ENCODE data around the gene UNC13C. TPM values are rescaled to one million over a fixed set of nuclear protein-coding genes. Genes with fewer than 3 reads are reported as not detected.

Gene UNC13C
- total RNA-seq, 1 donor from 2014 or later, result 18.8 TPM

DNA sequence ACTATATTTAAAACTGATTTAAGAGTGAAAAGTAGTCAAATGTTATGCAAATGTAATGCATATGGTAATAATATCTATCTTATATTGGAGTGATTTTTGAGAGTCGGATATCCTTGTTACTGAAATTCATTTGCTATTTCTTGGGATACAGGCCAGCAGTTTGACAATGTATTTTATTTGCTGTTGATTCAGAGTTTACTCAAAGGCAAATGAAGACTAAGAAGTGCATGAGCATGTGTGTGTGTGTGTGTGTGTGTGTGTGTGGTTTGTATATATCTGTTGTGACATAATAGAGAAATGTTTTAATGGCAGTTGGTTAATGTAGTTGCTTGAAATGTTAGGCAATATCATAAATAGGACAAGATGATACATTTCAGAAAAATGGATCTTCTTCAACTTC, 39.0 kb downstream of the UNC13C start:
- DNase-seq (ENCODE audit: low spot score in 2 of 2), result no peak
- FAIRE-seq, result no peak

- DNase-seq (ENCODE audit: low spot score in 2 of 2) (no peak), FAIRE-seq (no peak)
Measured at GRCh38 chr15:54017959-54018358, 39.7 kb downstream of the UNC13C start.

DNA sequence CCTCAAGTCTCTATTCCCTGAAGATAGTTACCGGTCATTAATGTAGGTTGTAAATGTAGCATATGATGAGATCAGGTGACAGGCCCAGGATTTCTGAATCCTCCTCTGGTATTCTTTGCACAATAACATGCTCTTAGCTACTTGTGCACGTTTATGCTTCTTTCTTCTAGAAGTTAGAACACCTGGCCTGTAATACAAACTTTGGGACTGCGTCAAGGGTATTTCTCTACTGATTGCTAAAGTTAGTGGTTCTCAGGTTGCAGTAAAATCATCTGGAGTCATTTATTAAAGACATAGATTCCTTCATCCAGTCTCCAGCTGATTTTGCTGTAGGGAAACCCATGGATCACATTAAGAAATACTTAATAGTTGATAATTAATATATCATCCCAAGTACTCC, 48.0 kb downstream of the UNC13C start:
- FAIRE-seq (no peak), DNase-seq (ENCODE audit: low spot score in 2 of 2) (no peak)

- DNase-seq (ENCODE audit: low spot score in 2 of 2) (no peak), FAIRE-seq (no peak)
Measured at GRCh38 chr15:54026891-54027290, 48.6 kb downstream of the UNC13C start.

DNA sequence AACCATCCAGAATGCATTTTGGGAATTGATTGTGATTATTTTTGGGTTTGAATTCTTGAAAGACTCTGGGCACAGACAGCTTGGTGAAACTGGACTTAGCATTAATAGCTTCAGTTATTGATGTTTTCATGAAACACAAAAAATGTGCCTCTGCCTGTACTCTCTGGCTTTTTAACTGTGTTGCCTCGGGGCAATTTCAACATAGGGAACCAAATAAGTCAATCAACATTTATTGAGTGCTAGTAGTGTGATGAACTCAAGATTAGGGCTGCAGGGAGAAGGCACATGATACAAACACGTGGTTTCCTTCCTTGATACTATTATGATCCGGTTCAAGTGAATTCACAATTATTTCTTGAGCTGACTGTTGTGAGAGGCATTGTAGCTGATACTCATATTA, 50.8 kb downstream of the UNC13C start:
- FAIRE-seq, result no peak
- no peak for DNase-seq (ENCODE audit: low spot score in 2 of 2)

DNA sequence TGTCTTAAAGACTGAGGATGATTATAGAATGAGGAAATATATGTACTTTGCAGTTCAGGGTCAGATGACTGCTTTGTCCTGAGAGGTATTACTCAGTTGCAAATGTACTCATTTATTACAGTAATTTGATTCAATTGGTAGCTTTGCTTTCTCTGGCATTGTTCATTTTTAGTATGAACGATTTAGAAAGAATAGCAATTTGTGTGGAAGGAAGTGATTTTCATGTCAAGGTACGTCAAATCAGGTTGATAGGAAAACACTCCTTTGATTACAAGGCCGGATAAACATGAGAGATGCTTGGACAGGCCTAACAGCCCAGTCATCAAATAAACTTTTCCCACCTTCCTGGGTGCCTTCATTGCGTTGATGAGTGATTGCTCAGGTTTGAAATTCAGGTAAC, 53.8 kb downstream of the UNC13C start:
- DNase-seq (ENCODE audit: low spot score in 2 of 2), result no peak
- no peak for FAIRE-seq

GRCh38 chr15:54033356-54033860, 55.2 kb downstream of the UNC13C start:
- DNase-seq (ENCODE audit: low spot score in 2 of 2) (no peak), FAIRE-seq (no peak)

DNA sequence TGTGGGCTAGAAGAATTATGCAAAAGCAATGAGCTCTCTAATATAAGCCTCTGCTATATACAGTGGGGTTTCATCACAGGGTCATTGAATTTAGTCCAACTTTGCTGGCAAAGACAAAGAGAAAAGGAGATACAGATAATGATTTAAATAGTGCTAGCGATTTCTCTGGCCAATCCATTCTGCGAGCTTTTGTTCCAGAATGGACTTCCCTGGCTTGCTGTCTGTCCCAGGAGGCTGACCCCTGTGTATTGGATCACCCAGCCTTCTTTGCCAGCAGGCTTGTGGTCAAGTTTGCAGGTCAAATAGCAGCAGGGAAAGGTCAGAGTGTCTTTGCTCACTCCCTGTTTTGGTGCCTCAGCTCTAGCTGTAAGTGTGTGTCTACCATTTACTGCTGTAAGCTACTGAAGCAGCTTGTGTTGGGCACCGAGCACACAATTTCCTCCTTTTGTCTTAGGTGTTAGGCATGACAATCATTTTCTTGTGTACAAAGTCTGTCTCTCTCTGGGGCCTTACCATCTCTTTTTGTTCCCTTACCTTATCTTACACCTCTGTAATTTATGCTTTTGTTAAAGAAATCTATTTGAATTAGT, 55.7 kb downstream of the UNC13C start:
- no peak for DNase-seq (ENCODE audit: low spot score in 2 of 2)

GRCh38 chr15:54035616-54036015, 57.4 kb downstream of the UNC13C start:
- DNase-seq (ENCODE audit: low spot score in 2 of 2) (no peak), FAIRE-seq (no peak)

More for the DNA sequence above, 55.7 kb downstream of the UNC13C start:
- no peak for FAIRE-seq

DNA sequence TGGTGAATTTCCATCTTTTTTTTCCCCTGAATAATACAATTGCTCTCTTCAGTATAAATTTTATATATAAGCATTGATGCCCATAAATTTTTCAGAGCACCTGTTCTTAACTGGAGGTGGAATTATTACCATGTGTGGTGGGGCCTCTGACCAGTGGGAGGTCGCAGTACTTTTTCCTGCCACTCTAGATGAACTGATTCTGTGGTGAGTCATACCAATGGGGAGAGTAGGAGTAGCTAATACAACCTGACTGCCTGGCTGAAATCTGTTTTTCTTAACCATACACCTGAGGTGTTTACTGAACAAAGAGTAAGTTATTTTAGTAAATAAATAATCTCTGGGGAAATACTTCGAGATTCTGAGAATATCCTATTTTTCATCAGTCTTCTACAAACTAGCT, 67.2 kb downstream of the UNC13C start:
- FAIRE-seq, result no peak
- no peak for DNase-seq (ENCODE audit: low spot score in 2 of 2)

DNA sequence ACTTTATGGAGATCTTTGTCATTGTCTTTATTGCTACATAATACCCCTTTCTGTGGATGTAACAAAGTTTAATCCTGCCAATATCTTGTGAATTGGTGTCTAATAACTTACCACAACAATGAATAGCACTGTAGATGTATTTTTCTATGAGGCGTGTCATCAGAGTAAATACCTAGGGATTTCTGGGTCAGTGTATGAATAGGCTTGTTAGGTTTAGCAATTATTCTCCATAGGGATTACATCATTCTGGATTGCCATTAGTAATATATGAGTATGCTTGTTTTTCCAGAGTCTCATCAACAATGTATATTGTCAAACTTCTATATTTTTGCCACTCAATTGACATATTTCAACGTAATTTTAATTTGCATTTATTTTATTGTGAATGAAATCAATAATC, 67.9 kb downstream of the UNC13C start:
- FAIRE-seq (no peak), DNase-seq (ENCODE audit: low spot score in 2 of 2) (no peak)

GRCh38 chr15:54064365-54064764, 86.1 kb downstream of the UNC13C start:
- no peak for FAIRE-seq
- DNase-seq (ENCODE audit: low spot score in 2 of 2), result no peak

DNA sequence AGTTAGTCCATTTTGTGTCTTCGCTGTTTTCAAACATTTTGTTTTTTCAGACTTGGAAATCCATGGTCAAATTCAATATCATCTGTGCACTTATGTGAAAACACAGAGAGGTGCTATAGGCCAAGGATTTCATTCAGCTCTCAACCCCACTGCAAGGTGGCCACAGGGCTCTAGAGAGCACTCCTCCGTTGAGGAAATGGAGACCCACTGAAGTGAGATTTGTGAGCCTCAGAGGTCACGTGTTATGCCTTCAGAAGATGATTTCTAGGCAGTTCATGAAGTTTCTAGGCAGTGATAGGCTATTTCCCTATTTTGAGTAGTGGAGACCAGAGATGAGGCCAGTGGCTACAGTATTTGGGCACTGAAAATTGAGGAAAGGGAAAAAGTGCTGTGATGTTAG, 88.2 kb downstream of the UNC13C start:
- DNase-seq (ENCODE audit: low spot score in 2 of 2), result no peak
- no peak for FAIRE-seq

DNA sequence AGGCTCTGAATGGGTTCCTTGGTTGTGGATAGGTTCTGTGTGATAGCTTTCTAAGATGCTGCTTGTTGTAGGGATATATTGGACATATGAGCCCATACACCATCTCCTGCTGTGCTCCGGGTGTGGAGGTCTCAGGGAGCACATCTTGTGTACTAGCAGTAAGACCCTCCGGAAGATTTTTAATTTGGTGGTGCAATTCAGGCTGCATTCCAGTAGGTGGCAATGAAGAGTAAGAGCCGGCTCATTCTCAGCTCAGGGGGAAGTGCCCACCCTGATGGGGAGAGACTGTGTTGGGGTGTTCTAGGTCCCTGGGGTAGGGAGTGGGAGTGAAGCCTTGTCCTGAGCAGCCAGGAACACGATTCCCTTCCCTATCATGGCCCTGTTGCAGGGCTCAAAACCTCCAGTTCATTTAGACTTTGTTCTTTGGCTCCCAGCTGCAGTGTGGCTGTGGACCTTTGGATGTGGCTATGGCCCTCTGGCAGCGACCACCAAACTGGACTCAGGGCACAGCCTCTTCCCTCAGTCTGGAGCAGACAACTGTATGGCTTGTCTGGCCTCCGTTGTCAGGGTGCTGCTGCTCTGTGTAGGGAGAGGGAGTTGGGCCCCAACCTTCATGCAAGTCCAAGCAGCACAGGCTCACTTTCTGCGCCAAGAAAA, 104.7 kb downstream of the UNC13C start:
- FAIRE-seq (no peak), DNase-seq (ENCODE audit: low spot score in 2 of 2) (no peak)

DNA sequence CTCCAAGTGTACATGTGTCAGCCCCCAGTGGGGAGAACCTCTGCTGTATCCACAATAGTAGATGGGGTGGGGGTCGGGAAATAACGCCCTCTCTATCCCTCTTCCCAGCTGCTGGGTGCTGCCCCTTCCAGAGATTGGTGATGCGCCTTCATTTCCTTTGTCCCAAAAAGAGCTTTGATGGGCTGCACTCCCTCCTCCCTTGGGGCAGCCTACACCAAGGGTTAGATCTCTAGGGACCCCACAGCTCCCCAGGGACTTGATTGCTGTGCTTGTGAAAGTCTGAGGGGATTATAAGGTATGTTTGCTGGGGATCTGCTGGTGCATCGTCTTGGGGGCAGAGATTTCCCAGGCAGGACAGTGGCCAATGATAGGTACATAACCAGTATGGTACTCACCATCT, 105.3 kb downstream of the UNC13C start:
- DNase-seq (ENCODE audit: low spot score in 2 of 2) (no peak), FAIRE-seq (no peak)

GRCh38 chr15:54083991-54084390, 105.8 kb downstream of the UNC13C start:
- FAIRE-seq, result no peak
- DNase-seq (ENCODE audit: low spot score in 2 of 2), result no peak

DNA sequence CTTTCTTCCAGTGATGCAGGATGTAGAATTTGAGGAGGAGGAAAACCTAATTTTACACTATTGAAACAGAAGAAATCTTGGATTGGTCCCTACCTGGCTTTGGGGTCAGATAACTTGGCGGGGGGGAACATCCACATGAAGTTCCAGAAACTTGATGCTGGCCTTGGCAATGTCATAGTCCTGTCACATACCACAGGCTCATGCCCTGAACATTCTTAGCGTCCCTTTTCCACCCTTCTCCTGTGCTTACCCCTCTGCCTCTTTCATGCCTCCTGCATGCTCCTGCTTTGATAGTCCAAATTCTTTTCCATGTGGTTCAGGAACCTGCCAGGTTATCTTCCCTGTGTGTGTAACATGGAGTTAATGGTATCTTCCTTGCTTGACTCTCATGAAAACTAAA, 110.6 kb downstream of the UNC13C start:
- DNase-seq (ENCODE audit: low spot score in 2 of 2) (no peak), FAIRE-seq (no peak)

GRCh38 chr15:54089776-54090175, 111.5 kb downstream of the UNC13C start:
- DNase-seq (ENCODE audit: low spot score in 2 of 2), result no peak
- FAIRE-seq, result no peak

DNA sequence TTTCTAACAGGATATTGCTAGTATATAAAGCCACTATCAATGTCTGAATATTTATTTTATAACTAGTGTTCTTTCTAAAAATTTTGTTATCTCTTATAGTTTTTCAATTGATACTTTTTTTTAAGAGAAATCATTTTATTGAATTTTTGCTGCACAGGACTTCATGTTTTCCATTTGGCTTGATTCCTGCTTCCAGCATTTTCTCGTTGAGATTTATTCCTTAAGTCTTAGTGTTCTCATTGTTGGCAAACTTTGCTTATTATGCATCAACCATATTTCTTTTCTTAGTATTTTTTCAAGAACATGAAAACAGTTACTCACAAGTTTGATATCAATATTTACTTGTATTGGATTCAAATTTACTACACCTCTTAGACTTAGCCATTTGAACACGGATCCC, 113.4 kb downstream of the UNC13C start:
- FAIRE-seq, result no peak
- no peak for DNase-seq (ENCODE audit: low spot score in 2 of 2)

GRCh38 chr15:54094661-54095060, 116.4 kb downstream of the UNC13C start:
- DNase-seq (ENCODE audit: low spot score in 2 of 2), result no peak
- FAIRE-seq, result no peak

- DNase-seq (ENCODE audit: low spot score in 2 of 2) (no peak), FAIRE-seq (no peak)
Measured at GRCh38 chr15:54097019-54097418, 118.8 kb downstream of the UNC13C start.

GRCh38 chr15:54099010-54099409, 120.8 kb downstream of the UNC13C start:
- DNase-seq (ENCODE audit: low spot score in 2 of 2), result no peak
- FAIRE-seq, result no peak

All from frontal cortex (tissue), 4 donors.